NCI-H748 (cell line): ENCODE measurements around the gene TRABD.

ENCODE experiments used
- DNase-seq: peaks from one replicate; lab custom pipeline; 2025; ENCODE audit not compliant: unreplicated experiment; lab: John Stamatoyannopoulos, UW

Gene TRABD

GRCh38 chr22:50233223-50233622, 47.5 kb downstream of the TRABD start:
- no peak for DNase-seq

DNA sequence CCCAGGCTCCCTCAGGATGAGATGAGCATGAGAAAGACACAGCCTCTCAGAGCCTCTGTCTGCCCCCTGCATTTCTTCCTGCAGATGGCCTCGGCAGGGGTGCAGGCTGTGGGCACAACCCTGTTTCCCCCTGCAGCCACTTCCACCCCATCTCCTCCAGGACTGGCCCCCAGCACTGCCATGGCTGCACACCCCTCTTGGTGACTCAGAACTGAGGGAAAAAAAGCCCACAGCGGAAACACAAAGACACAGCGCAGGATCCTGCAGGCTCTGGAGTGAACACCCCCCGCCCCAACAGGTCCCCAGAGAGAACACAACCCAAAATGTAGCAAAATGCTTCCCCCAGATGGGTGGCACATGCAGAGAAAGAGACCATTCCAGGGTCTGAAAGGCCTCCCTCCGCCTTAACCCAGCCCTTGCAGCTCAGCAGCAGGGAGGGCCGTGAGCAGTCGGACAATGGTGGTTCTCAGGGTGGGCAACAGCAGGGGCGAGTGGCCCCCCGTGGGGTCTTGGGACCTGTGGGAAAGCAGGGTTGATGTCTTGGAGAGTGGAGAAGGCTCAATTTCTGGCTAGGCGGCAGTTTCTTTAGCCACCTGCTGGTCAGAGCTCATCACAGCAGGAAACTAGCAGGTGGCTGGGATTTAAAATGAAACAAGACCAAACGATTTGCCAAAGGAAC, 51.2 kb downstream of the TRABD start:
- peak; percentile 30 for DNase-seq

- no peak for DNase-seq
Measured at GRCh38 chr22:50238755-50239154, 53.0 kb downstream of the TRABD start.

- no peak for DNase-seq
Measured at GRCh38 chr22:50242406-50242949, 56.8 kb downstream of the TRABD start.

DNA sequence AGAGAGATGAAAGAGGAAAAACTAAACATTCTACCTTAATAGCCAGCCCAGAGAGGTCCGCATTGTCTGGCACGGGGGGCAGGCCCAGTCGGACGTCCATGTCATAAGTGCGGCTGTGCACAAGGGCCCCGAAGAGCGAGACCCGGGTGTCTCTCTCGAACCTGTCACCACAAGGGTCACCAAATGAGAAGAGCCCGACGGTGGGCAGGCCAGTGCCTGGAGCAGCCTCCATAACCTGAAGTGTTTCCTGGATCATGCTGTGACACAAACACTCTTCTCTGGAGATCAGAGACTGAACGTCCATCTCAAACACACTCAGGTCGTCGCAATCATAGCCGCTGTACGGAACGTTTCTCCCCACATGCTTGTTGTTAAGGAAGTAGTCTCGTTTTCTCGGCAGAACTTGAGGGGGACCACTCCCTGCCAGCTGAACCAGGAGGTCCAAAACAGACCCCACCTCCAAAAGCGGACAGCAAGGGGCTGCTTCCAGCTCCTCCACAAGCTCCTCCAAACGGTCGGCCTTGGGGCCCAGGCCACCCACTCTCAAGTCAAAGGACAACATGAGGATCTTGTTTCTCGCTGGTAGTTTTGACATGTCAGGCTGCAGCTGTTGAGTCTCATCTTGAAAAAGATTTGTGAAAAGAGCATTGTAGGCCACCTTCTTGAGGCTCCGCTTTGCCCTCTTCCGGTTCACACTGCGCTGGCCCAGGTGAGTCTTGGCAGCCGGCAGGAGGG, 58.1 kb downstream of the TRABD start:
- peak; percentile 33 for DNase-seq

DNA sequence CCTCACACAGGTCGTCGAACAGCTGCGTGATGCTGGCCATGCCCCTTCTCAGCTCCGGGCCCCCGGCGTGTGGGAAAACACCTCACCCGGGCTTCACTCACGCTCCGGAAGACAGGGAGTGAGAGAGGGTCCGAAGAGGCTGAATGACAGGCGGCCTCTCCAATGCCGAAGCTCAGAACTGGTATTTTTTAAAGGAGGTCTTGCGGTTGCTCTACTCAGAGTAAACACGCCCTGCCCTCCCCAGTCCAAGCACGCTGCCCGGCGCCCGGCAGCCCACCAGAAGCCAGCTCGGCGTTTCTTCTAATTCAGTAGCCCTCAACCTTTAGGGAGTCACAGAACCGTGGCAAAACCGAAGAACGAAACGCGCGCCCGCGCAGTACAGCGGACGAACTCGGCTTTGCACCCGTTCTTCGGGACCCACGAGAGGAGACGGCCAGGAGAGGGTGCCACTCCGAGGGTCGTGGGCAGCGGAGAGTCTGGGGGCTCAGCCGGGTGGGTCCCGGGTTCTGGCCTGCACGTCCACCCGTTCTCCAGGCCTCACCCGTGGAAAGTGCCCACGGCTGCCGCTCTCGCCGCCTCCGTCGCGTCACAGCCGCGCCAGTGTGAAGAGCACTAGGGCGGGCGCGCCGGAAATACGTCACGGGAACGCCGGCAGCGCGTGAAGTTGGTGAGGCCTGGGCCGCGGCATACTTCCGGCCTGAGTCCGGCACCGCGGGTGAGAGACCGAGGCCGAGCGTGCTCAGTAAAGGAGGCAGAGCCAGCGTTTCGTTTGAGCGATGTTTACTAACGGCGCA, 58.9 kb downstream of the TRABD start, which contains the start of gene TUBGCP6:
TSS of gene TUBGCP6 (minus strand) at position 604 of the 794 bp plus-strand sequence. CDS start at position 40, 564 bp downstream.
- peak; percentile 96 for DNase-seq

- peak; percentile 61 for DNase-seq
Measured at GRCh38 chr22:50245214-50246072, 59.7 kb downstream of the TRABD start.

DNA sequence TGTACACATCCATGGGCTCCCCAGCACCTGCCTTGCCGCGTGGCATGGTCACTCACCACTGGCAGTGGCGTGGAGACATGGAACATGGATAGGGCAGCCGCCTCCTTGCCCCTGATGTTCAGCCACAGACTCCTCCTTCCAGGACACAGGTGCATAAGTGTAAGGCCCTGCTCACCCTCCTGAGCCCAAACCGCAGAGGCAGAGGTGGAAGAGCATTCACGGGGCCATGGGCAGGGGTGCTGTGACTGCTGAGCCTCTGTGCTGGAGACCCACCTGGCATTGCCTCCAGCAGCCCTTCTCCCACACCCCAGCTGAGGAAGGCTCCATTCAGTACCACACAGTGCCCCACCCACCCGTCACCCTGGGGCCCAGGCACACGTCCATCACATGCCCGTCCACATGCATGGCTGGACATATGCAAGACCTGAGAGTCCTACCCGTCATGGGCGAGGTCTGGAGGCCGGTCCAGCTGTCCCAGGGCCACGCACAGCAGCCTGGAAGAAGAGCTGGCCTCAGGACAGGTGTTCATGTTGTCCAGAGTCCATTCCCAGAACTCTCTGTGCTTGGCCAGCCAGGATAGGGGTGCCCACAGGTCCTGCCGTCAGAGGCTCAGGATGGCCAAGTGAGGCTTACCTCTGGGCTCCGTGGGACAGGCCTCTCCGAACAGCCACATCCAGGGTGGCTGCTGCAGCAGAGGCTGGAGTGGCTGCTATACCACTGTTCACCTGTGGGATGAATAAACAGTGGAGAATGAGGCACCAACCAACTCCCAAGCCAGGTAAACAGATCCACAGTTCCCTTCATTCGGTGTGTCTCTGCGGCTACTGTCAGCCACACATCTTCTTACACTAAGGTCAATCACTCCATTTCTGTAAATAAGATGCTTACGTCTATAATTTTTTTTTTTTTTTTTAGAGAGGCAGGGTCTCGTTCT, 60.8 kb downstream of the TRABD start:
- no peak for DNase-seq

GRCh38 chr22:50247748-50248147, 62.0 kb downstream of the TRABD start:
- peak; percentile 95 for DNase-seq

- DNase-seq = no peak
Measured at GRCh38 chr22:50248196-50249081, 62.7 kb downstream of the TRABD start.
